ENCODE results near the gene SLC38A4.
"Not testable (repeated sequence)": the region's sequence is repeated elsewhere in the genome, so short reads cannot be mapped to it uniquely, and the experiment has no call there.

SLC38A4 gene

DNA sequence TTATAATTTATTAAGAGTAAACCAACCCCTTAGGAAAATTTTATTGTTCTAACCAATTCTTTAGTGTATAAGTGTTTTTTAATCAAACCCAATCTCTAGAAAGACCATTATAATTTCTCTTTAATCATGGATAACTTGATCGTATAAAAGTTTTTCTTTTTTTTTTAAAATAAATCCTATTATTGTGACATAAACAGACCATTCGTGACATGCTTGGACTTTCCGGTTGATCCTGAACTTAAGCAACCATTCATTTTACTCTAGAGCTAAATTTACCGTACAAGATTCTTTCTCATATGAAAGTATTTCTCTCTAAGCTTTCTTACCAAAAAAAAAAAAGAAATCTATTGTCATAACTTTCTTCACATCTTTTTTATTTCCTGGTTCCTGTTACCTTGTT lies 32.6 kb upstream of the SLC38A4 start:
- no peaks in the 10 kb centered on the region for H3K36me3 Mint-ChIP-seq (ENCODE audit: low read depth)
- H3K9me3 Mint-ChIP-seq: peaks cover 46% of the 10 kb centered on the region
- TF ChIP-seq, protein P1, sequence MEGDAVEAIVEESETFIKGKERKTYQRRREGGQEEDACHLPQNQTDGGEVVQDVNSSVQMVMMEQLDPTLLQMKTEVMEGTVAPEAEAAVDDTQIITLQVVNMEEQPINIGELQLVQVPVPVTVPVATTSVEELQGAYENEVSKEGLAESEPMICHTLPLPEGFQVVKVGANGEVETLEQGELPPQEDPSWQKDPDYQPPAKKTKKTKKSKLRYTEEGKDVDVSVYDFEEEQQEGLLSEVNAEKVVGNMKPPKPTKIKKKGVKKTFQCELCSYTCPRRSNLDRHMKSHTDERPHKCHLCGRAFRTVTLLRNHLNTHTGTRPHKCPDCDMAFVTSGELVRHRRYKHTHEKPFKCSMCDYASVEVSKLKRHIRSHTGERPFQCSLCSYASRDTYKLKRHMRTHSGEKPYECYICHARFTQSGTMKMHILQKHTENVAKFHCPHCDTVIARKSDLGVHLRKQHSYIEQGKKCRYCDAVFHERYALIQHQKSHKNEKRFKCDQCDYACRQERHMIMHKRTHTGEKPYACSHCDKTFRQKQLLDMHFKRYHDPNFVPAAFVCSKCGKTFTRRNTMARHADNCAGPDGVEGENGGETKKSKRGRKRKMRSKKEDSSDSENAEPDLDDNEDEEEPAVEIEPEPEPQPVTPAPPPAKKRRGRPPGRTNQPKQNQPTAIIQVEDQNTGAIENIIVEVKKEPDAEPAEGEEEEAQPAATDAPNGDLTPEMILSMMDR (IDR thresholded peaks at IDR 0.05; ENCODE audit: unreplicated experiment in 3 of 3): no peak
- H3K4me3 Mint-ChIP-seq: no peak overlapping the region
- H3K27ac Mint-ChIP-seq: no peak overlapping the region
- no peaks in the 10 kb centered on the region for H3K4me1 Mint-ChIP-seq
- H3K27me3 Mint-ChIP-seq (ENCODE audit: low read depth): no peaks in the 10 kb centered on the region

DNA sequence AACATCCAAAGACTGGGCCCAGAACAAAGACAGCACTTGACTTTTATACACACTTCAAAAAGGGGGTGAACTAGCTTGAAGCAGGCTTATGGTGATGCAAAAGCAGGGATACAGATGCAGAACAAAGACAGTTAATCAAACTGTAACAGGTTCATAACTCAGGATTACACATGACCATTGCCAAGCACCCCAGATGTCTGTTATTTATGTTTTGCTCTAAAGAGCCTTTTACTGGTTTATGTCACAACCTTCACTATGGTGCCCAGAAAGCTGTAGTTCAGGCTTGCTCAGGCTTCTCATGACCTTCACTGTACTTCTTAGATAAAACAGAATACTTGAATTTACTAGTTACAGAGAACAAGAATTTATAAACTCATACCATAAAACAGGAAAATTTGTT lies 31.7 kb upstream of the SLC38A4 start:
- no peaks in the 10 kb centered on the region for H3K4me1 Mint-ChIP-seq
- no peaks in the 10 kb centered on the region for H3K36me3 Mint-ChIP-seq (ENCODE audit: low read depth)
- H3K27ac Mint-ChIP-seq: no peak overlapping the region
- TF ChIP-seq, protein P1 (IDR thresholded peaks at IDR 0.05; ENCODE audit: unreplicated experiment in 3 of 3): no peak
- H3K4me3 Mint-ChIP-seq: no peak overlapping the region
- peaks cover 37% of the 10 kb centered on the region for H3K9me3 Mint-ChIP-seq
- no peaks in the 10 kb centered on the region for H3K27me3 Mint-ChIP-seq (ENCODE audit: low read depth)

GRCh38 chr12:46855760-46856159 lies 30.0 kb upstream of the SLC38A4 start:
- no peaks in the 10 kb centered on the region for H3K27me3 Mint-ChIP-seq (ENCODE audit: low read depth)
- H3K36me3 Mint-ChIP-seq (ENCODE audit: low read depth): no peaks in the 10 kb centered on the region

GRCh38 chr12:46854188-46854587 lies 28.4 kb upstream of the SLC38A4 start:
- peaks cover 26% of the 10 kb centered on the region for H3K9me3 Mint-ChIP-seq
- H3K4me1 Mint-ChIP-seq; H3K27me3 Mint-ChIP-seq (ENCODE audit: low read depth); H3K36me3 Mint-ChIP-seq (ENCODE audit: low read depth); H3K4me3 Mint-ChIP-seq; H3K27ac Mint-ChIP-seq: not testable (repeated sequence)

More at GRCh38 chr12:46855760-46856159, 30.0 kb upstream of the SLC38A4 start:
- H3K4me3 Mint-ChIP-seq: no peak overlapping the region
- H3K27ac Mint-ChIP-seq: no peak overlapping the region
- H3K9me3 Mint-ChIP-seq: peaks cover 29% of the 10 kb centered on the region
- TF ChIP-seq, protein P1 (IDR thresholded peaks at IDR 0.05; ENCODE audit: unreplicated experiment in 3 of 3): no peak
- no peaks in the 10 kb centered on the region for H3K4me1 Mint-ChIP-seq

DNA sequence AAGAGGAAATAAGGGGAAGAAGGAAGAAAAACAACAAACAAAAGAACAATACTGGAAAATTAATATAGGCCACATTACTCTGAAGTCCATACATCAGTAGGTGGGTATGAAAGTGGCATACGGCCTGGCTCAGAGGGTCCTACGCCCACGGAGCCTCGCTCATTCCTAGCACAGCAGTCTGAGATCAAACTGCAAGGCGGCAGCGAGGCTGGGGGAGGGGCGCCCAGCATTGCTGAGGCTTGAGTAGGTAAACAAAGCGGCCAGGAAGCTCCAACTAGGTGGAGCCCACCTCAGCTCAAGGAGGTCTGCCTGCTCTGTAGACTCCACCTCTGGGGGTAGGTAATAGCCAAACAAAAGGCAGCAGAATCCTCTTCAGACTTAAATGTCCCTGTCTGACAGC lies 23.0 kb upstream of the SLC38A4 start:
- peaks cover 20% of the 10 kb centered on the region for H3K9me3 Mint-ChIP-seq
- not testable (repeated sequence) for H3K27me3 Mint-ChIP-seq (ENCODE audit: low read depth); H3K4me3 Mint-ChIP-seq; H3K36me3 Mint-ChIP-seq (ENCODE audit: low read depth); H3K27ac Mint-ChIP-seq; H3K4me1 Mint-ChIP-seq

DNA sequence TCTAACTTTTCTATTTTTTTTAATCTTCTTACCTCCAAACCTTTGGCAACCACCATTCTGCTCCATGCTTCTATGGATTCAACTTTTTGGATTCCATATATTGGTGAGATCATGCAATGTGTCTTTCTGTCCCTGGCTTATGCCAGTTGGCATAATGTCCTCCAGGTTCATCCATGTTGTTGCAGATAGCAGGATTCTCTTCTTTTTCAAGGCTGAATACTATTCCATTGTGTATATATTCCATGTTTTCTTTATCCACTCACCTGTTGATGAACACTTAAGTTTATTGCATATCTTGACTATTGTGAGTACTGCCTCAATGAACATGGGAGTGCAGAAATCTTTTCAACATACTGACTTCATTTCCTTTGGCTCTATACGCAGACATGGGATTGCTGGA lies 21.2 kb upstream of the SLC38A4 start:
- peaks cover 7% of the 10 kb centered on the region for H3K27me3 Mint-ChIP-seq (ENCODE audit: low read depth)
- H3K36me3 Mint-ChIP-seq (ENCODE audit: low read depth): no peaks in the 10 kb centered on the region
- TF ChIP-seq, protein P1 (IDR thresholded peaks at IDR 0.05; ENCODE audit: unreplicated experiment in 3 of 3): no peak
- H3K4me1 Mint-ChIP-seq: peaks cover 5% of the 10 kb centered on the region
- H3K4me3 Mint-ChIP-seq: no peak overlapping the region
- H3K9me3 Mint-ChIP-seq: peaks cover 18% of the 10 kb centered on the region
- no peak overlapping the region for H3K27ac Mint-ChIP-seq

- Mint-ChIP-seq H3K4me1 (peaks cover 5% of the 10 kb centered on the region), H3K36me3 (ENCODE audit: low read depth) (no peaks in the 10 kb centered on the region), H3K9me3 (peaks cover 7% of the 10 kb centered on the region), H3K27ac (no peak overlapping the region), H3K4me3 (no peak overlapping the region), H3K27me3 (ENCODE audit: low read depth) (peaks cover 12% of the 10 kb centered on the region)
- TF ChIP-seq, protein P1 (IDR thresholded peaks at IDR 0.05; ENCODE audit: unreplicated experiment in 3 of 3): no peak
Observed at GRCh38 chr12:46843811-46844210, 18.0 kb upstream of the SLC38A4 start.
